CD14-positive monocyte (primary cell): ENCODE data around the gene PTPRC. TPM values are rescaled to one million over a fixed set of nuclear protein-coding genes. Genes with fewer than 3 reads are reported as not detected.

Source experiments
- DNase-seq, 3 donors: peaks; one replicate each; pipeline ENCODE4 v3.0.0-alpha.2; 2011 to 2022
- H2AFZ ChIP-seq: 2 replicates; pipeline ENCODE4 v1.6.0; 2012; ENCODE audit warnings: mild to moderate bottlenecking, low read depth, low read length, inconsistent platforms; ENCODE audit not compliant: insufficient read depth, poor library complexity, severe bottlenecking
- H3K27ac ChIP-seq, 2 donors: 1 replicate in 1 of 2; 2 replicates in 1 of 2; pipeline ENCODE4 v1.5.1; 2012 to 2013; ENCODE audit warnings: low read length in 2 of 2, control low read depth in 1 of 2, inconsistent platforms in 1 of 2, low read depth in 1 of 2, mild to moderate bottlenecking in 1 of 2
- H3K27me3 ChIP-seq, 2 donors: one replicate each; pipeline versions ENCODE4 v1.6.0 to v1.6.1; 2011 to 2013; ENCODE audit warnings: low read length in 2 of 2; ENCODE audit not compliant: control insufficient read depth in 2 of 2, insufficient read depth in 2 of 2
- H3K36me3 ChIP-seq, 2 donors: replicated peaks in 1 of 2; 1 replicate in 1 of 2; 2 replicates in 1 of 2; pipeline versions ENCODE4 v1.5.1 to v1.6.1; 2012 to 2013; ENCODE audit warnings: low read length in 2 of 2, control low read depth in 1 of 2, inconsistent platforms in 1 of 2, mild to moderate bottlenecking in 1 of 2; ENCODE audit not compliant: insufficient read depth in 2 of 2, control insufficient read depth in 1 of 2
- H3K4me1 ChIP-seq, 2 donors: 1 replicate in 1 of 2; 2 replicates in 1 of 2; pipeline versions ENCODE4 v1.5.1 to v1.6.1; 2012 to 2013; ENCODE audit warnings: low read length in 2 of 2, control low read depth in 1 of 2, inconsistent platforms in 1 of 2, mild to moderate bottlenecking in 1 of 2, moderate library complexity in 1 of 2; ENCODE audit not compliant: insufficient read depth in 2 of 2, control insufficient read depth in 1 of 2
- H3K4me2 ChIP-seq: replicated peaks from 2 replicates; pipeline ENCODE3; 2012; ENCODE audit warnings: low read length, moderate library complexity, mild to moderate bottlenecking; ENCODE audit not compliant: poor library complexity, severe bottlenecking; ENCODE audit errors: extremely low read depth
- H3K4me3 ChIP-seq, 3 experiments: fragments of 200-600 bp in 1 of 3; sonication (generic) in 1 of 3; replicated peaks in 1 of 3; 1 replicate in 2 of 3; 2 replicates in 1 of 3; pipeline ENCODE4 v1.5.1; 2011 to 2013; ENCODE audit warnings: low read length in 3 of 3, mild to moderate bottlenecking in 3 of 3, control low read depth in 2 of 3, low read depth in 2 of 3, inconsistent platforms in 1 of 3, moderate library complexity in 1 of 3
- H3K79me2 ChIP-seq: 2 replicates; pipeline ENCODE4 v1.6.0; 2012; ENCODE audit warnings: mild to moderate bottlenecking, control low read depth, inconsistent platforms, low read length, moderate library complexity; ENCODE audit not compliant: insufficient read depth
- H3K9ac ChIP-seq: 2 replicates; pipeline ENCODE4 v1.6.0; 2017; ENCODE audit warnings: low read length, mild to moderate bottlenecking; ENCODE audit not compliant: insufficient read depth, poor library complexity, severe bottlenecking
- H3K9me3 ChIP-seq, 2 donors: replicated peaks in 1 of 2; 1 replicate in 1 of 2; 2 replicates in 1 of 2; pipeline versions ENCODE4 v1.5.1 to v1.6.1; 2012 to 2013; ENCODE audit warnings: low read length in 2 of 2, control low read depth in 1 of 2; ENCODE audit not compliant: control insufficient read depth in 1 of 2, insufficient read depth in 1 of 2
- H4K20me1 ChIP-seq: 2 replicates; pipeline ENCODE4 v1.6.0; 2012; ENCODE audit warnings: mild to moderate bottlenecking, low read length, control low read depth, moderate library complexity; ENCODE audit not compliant: insufficient read depth
- H3K27ac Mint-ChIP-seq, 7 donors: one replicate each; pipeline ENCODE4 v1.8.0; 2020; ENCODE audit warnings: mild to moderate bottlenecking in 7 of 7, mixed read lengths in 7 of 7, moderate library complexity in 6 of 7, inconsistent platforms in 2 of 7
- H3K27me3 Mint-ChIP-seq, 3 donors: one replicate each; pipeline ENCODE4 v1.8.0; 2021 to 2022; ENCODE audit warnings: low read depth in 3 of 3, mild to moderate bottlenecking in 3 of 3, mixed read lengths in 3 of 3, moderate library complexity in 3 of 3, inconsistent platforms in 1 of 3
- H3K36me3 Mint-ChIP-seq, 2 donors: one replicate each; pipeline ENCODE4 v1.8.0; 2020; ENCODE audit warnings: mixed read lengths in 2 of 2, inconsistent platforms in 1 of 2, mild to moderate bottlenecking in 1 of 2
- H3K4me1 Mint-ChIP-seq: one replicate; pipeline ENCODE4 v1.8.0; 2020; ENCODE audit warnings: mild to moderate bottlenecking, mixed read lengths
- H3K4me3 Mint-ChIP-seq, 2 donors: one replicate each; pipeline ENCODE4 v1.8.0; 2020; ENCODE audit warnings: mild to moderate bottlenecking in 2 of 2, mixed read lengths in 2 of 2, moderate library complexity in 1 of 2
- H3K9me3 Mint-ChIP-seq, 7 donors: one replicate each; pipeline ENCODE4 v1.8.0; 2020 to 2022; ENCODE audit warnings: mixed read lengths in 7 of 7, mild to moderate bottlenecking in 6 of 7, moderate library complexity in 6 of 7, inconsistent platforms in 2 of 7
- WGBS: methylation state at CpG from one replicate; pipeline ENCODE4 v1.1.5; 2013; ENCODE audit warnings: missing lambda C conversion rate; ENCODE audit not compliant: insufficient coverage; 5-methylcytosine and 5-hydroxymethylcytosine counted together
- intact Hi-C, 2 donors: fragments of 100-400 bp; cut with micrococcal nuclease; formaldehyde crosslinking; loops; one replicate each; pipeline versions ENCODE4 v1.15.0 to v1.15.1; 2023
- polyA plus RNA-seq, 3 donors: library from polyadenylated mRNA; depleted of rRNA in 1 of 3; unstranded in 2 of 3; stranded (reverse) in 1 of 3; fragments of 300-500 nt in 2 of 3; fragments of >200 nt in 1 of 3; fragmentation: Illumina TruSeq in 2 of 3; gene quantifications; 1 replicate in 2 of 3; 2 replicates in 1 of 3; pipeline ENCODE4 v1.2.3, GENCODE V29; 2012 to 2021
- TF ChIP-seq, protein P1 (sequence below): fragments of 200-600 bp; IDR thresholded peaks from one replicate; pipeline ENCODE4 v1.8.0; 2022; ENCODE audit warnings: antibody characterized with exemption, mild to moderate bottlenecking

PTPRC gene
- polyA plus RNA-seq, 3 donors = 410 to 992 (median 667) TPM

DNA sequence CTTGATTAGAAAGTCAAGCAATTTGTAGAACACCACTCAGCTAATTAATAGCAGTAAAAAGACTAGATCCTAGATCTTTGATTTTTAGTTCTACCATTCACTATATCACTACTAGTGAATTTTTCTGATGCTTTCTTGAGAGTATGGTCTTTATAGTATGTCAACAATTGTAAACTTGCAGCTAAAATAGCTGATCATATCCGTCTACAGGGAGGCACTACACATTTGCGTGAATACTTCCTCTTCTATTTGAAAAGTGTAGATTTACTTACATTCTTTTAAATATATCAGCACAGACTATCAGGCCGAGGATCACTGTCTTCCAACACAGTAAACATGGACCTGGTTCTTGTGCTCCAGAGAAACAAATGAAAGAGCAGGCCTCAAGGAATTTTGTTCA, 18.6 kb upstream of the PTPRC start:
- H2AFZ ChIP-seq = peak overlapping the region; percentile 6
- peaks cover 30 to 38% of the 10 kb centered on the region in 2 donors for H3K4me1 ChIP-seq
- peaks cover 0 to 3% (median 0%) of the 10 kb centered on the region in 3 donors for H3K27me3 Mint-ChIP-seq
- no peak overlapping the region for H3K4me3 Mint-ChIP-seq
- H3K4me3 ChIP-seq = peak overlapping the region in 1 of 3 experiments; percentile 16
- H3K4me1 Mint-ChIP-seq = peaks cover 36% of the 10 kb centered on the region
- no peaks in the 10 kb centered on the region for H3K9me3 ChIP-seq
- peak overlapping the region in 1 of 2 donors; percentile 83 for H3K27ac ChIP-seq
- no peak overlapping the region for H3K4me2 ChIP-seq
- peak overlapping the region; percentile 69 to 95 (median 91) for H3K27ac Mint-ChIP-seq
- H3K9ac ChIP-seq = no peak overlapping the region
- WGBS = no CpG with 5 or more reads among the region's 3 CpGs
- H3K9me3 Mint-ChIP-seq = peaks cover 0 to 3% (median 0%) of the 10 kb centered on the region in 7 donors
- no peaks in the 10 kb centered on the region for H4K20me1 ChIP-seq
- no peak for DNase-seq
- H3K36me3 Mint-ChIP-seq = no peaks in the 10 kb centered on the region
- H3K79me2 ChIP-seq = no peaks in the 10 kb centered on the region
- H3K36me3 ChIP-seq = no peaks in the 10 kb centered on the region
- intact Hi-C loops = loop anchor here in 1 of 2 donors (10.0 kb wide), 1 partner anchor 55 kb away; no protein-coding TSS in a partner anchor
- no peaks in the 10 kb centered on the region for H3K27me3 ChIP-seq
- TF ChIP-seq, protein P1, sequence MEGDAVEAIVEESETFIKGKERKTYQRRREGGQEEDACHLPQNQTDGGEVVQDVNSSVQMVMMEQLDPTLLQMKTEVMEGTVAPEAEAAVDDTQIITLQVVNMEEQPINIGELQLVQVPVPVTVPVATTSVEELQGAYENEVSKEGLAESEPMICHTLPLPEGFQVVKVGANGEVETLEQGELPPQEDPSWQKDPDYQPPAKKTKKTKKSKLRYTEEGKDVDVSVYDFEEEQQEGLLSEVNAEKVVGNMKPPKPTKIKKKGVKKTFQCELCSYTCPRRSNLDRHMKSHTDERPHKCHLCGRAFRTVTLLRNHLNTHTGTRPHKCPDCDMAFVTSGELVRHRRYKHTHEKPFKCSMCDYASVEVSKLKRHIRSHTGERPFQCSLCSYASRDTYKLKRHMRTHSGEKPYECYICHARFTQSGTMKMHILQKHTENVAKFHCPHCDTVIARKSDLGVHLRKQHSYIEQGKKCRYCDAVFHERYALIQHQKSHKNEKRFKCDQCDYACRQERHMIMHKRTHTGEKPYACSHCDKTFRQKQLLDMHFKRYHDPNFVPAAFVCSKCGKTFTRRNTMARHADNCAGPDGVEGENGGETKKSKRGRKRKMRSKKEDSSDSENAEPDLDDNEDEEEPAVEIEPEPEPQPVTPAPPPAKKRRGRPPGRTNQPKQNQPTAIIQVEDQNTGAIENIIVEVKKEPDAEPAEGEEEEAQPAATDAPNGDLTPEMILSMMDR = no peak

DNA sequence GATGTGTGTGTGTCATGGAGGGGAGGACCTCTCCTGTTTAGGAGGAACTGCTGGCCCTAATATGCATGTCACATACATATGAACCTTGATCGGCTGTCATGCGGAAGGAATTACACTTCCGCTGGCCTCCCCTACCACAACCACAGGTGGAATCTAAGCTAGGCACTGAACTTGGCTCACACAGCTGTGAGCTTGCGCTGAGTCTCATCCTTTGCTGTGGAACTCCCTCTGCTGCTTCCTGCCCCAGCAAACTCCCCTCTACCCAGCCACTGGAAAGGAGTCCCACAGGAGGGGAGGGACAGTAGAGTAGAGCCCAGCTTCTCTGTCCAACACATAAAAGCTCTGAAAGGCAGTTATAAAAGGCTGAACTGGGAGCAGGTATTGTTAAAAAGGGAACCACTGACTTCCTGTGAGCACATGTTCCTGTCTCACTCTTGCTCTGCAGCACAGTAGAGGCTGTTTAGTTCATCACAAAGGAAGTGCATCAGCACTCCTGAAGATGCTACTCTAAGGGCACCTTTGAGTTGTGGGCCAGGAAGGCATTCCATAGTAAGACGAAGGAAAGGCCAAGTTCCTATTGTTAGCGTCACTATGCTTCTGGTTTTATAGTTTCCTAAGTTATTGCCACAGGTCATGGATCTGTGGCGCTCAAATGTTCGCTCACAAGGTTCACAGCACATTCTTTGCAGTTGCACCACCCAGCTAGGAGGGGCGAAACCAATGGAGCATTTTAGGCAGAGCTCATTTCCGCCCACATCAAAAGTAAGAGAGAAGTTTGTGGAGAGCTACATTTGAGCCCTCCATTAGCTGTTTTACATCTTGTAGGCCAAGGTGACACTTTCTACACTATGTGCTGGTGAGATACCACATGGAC, 17.7 kb upstream of the PTPRC start:
- DNase-seq = peak; percentile 67 to 71 (median 70)
- H3K4me1 ChIP-seq = peaks cover 30 to 38% of the 10 kb centered on the region in 2 donors
- H3K27ac ChIP-seq = peak overlapping the region; percentile 47 to 83
- no peak overlapping the region for H2AFZ ChIP-seq
- H3K4me2 ChIP-seq = peak overlapping the region; percentile 54
- peak overlapping the region in 1 of 2 donors; percentile 40 for H3K4me3 Mint-ChIP-seq
- peak overlapping the region; percentile 80 to 95 (median 91) for H3K27ac Mint-ChIP-seq
- H3K9me3 ChIP-seq = no peaks in the 10 kb centered on the region
- 19% methylated on average over 7 of the region's 10 CpGs for WGBS
- no peaks in the 10 kb centered on the region for H3K36me3 Mint-ChIP-seq
- H4K20me1 ChIP-seq = no peaks in the 10 kb centered on the region
- H3K4me3 ChIP-seq = peak overlapping the region in 1 of 3 experiments; percentile 40
- peaks cover 0 to 2% (median 0%) of the 10 kb centered on the region in 7 donors for H3K9me3 Mint-ChIP-seq
- H3K36me3 ChIP-seq = no peaks in the 10 kb centered on the region
- intact Hi-C loops = loop anchor here in 1 of 2 donors (10.0 kb wide), 1 partner anchor 56 kb away; no protein-coding TSS in a partner anchor
- H3K4me1 Mint-ChIP-seq = peaks cover 32% of the 10 kb centered on the region
- H3K79me2 ChIP-seq = no peaks in the 10 kb centered on the region
- H3K27me3 ChIP-seq = no peaks in the 10 kb centered on the region
- H3K9ac ChIP-seq = no peak overlapping the region
- TF ChIP-seq, protein P1 = no peak
- H3K27me3 Mint-ChIP-seq = peaks cover 0 to 3% (median 0%) of the 10 kb centered on the region in 3 donors
